HAP-1 (cell line): Measurements from ENCODE around the gene PRAME.
"Not testable (repeated sequence)": the region's sequence is repeated elsewhere in the genome, so short reads cannot be mapped to it uniquely, and the experiment has no call there.

Experiments used
- DNase-seq, 2 experiments: peaks; one replicate each; pipeline ENCODE4 v3.0.0-alpha.2; 2016 to 2020; ENCODE audit warnings: low spot score in 2 of 2
- H3K27me3 ChIP-seq: fragments of 250-450 bp; sonication (Bioruptor Pico); 2 replicates; pipeline ENCODE4 v1.5.1; 2020; ENCODE audit warnings: low read depth, mild to moderate bottlenecking, moderate library complexity
- H3K36me3 ChIP-seq: fragments of 250-450 bp; sonication (Bioruptor Pico); replicated peaks from 2 replicates; pipeline ENCODE4 v1.5.1; 2020; ENCODE audit warnings: mild to moderate bottlenecking
- H3K4me1 ChIP-seq: fragments of 250-450 bp; sonication (Bioruptor Pico); 2 replicates; pipeline ENCODE4 v1.5.1; 2020; ENCODE audit warnings: mild to moderate bottlenecking
- H3K4me3 ChIP-seq: fragments of 250-450 bp; sonication (Bioruptor Pico); 2 replicates; pipeline ENCODE4 v1.5.1; 2020; ENCODE audit warnings: mild to moderate bottlenecking, moderate library complexity
- H3K9me3 ChIP-seq: fragments of 250-450 bp; sonication (Bioruptor Pico); 2 replicates; pipeline ENCODE4 v1.5.1; 2020; ENCODE audit warnings: mild to moderate bottlenecking, moderate library complexity
- in situ Hi-C: fragments of 300-500 bp; cut with MboI; formaldehyde crosslinking; loops from 3 replicates; pipeline ENCODE4 v1.14.3; 2020; ENCODE audit warnings: low sequenced_read_pairs, inconsistent platforms, mixed read lengths

PRAME gene, protein sequence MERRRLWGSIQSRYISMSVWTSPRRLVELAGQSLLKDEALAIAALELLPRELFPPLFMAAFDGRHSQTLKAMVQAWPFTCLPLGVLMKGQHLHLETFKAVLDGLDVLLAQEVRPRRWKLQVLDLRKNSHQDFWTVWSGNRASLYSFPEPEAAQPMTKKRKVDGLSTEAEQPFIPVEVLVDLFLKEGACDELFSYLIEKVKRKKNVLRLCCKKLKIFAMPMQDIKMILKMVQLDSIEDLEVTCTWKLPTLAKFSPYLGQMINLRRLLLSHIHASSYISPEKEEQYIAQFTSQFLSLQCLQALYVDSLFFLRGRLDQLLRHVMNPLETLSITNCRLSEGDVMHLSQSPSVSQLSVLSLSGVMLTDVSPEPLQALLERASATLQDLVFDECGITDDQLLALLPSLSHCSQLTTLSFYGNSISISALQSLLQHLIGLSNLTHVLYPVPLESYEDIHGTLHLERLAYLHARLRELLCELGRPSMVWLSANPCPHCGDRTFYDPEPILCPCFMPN

GRCh38 chr22:22558972-22559603, at the start of gene PRAME:
TSS of gene PRAME (minus strand) at chr22:22559265. CDS start at chr22:22556832, 2,433 bp downstream.
- in situ Hi-C loops, result no loop called here
- peak; percentile 55 to 92 for DNase-seq
- no peaks in the 10 kb centered on the region for H3K4me1 ChIP-seq
- H3K9me3 ChIP-seq, result no peaks in the 10 kb centered on the region
- peak within 1 kb of the TSS; percentile 27 for H3K4me3 ChIP-seq
- no peaks in the 10 kb centered on the region for H3K27me3 ChIP-seq
- H3K36me3 ChIP-seq, result no peaks in the 10 kb centered on the region

GRCh38 chr22:22608022-22608421, 49.0 kb upstream of the PRAME start:
- H3K4me1 ChIP-seq, H3K9me3 ChIP-seq, H3K36me3 ChIP-seq, DNase-seq, H3K4me3 ChIP-seq, in situ Hi-C loops: not testable (repeated sequence)
- peaks cover 11% of the 10 kb centered on the region for H3K27me3 ChIP-seq

GRCh38 chr22:22605074-22605404, 46.0 kb upstream of the PRAME start:
- no peak for DNase-seq
- peaks cover 8% of the 10 kb centered on the region for H3K27me3 ChIP-seq
- in situ Hi-C loops, result no loop called here
- H3K36me3 ChIP-seq, result no peaks in the 10 kb centered on the region
- no peaks in the 10 kb centered on the region for H3K4me1 ChIP-seq
- H3K4me3 ChIP-seq, result no peak overlapping the region
- H3K9me3 ChIP-seq, result no peaks in the 10 kb centered on the region

GRCh38 chr22:22604326-22605073, 45.4 kb upstream of the PRAME start:
- no peaks in the 10 kb centered on the region for H3K9me3 ChIP-seq
- in situ Hi-C loops, result no loop called here
- H3K36me3 ChIP-seq, result no peaks in the 10 kb centered on the region
- peaks cover 8% of the 10 kb centered on the region for H3K27me3 ChIP-seq
- H3K4me1 ChIP-seq, result no peaks in the 10 kb centered on the region
- H3K4me3 ChIP-seq, result no peak overlapping the region
- DNase-seq, result no peak

GRCh38 chr22:22603470-22603947, 44.4 kb upstream of the PRAME start:
- no peaks in the 10 kb centered on the region for H3K9me3 ChIP-seq
- H3K4me1 ChIP-seq, result no peaks in the 10 kb centered on the region
- no peaks in the 10 kb centered on the region for H3K36me3 ChIP-seq
- peaks cover 8% of the 10 kb centered on the region for H3K27me3 ChIP-seq
- no peak for DNase-seq
- in situ Hi-C loops, result no loop called here
- no peak overlapping the region for H3K4me3 ChIP-seq

- Histone ChIP-seq H3K9me3 (no peaks in the 10 kb centered on the region), H3K4me1 (no peaks in the 10 kb centered on the region), H3K4me3 (no peak overlapping the region), H3K36me3 (no peaks in the 10 kb centered on the region), H3K27me3 (no peaks in the 10 kb centered on the region)
- in situ Hi-C loops, result no loop called here
- no peak for DNase-seq
Observed at GRCh38 chr22:22600531-22601261, 41.6 kb upstream of the PRAME start.

DNA sequence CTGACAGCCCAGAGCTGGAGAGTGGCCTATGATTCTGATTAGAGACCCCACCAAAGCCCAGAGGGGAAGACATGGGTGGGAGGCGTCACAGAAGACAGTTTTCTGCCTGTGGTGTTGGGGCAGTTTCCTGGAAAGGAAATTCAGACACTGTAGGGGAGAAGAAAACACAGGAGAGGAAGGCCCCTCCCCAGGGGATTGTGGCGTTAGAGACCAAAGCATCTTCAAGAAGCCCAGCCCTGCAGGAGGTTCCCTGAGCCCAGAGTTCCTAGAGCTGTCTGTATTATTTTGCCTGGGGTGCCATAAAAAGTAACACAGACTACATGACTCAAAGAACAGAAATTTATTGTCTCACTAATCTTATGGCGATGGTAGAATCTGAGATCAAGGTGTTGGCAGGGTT, 40.2 kb upstream of the PRAME start:
- in situ Hi-C loops, result loop anchor here (10.0 to 25.0 kb wide), 2 partner anchors 88 to 286 kb away; partner anchors contain the start of gene IGLL5
- no peak overlapping the region for H3K4me3 ChIP-seq
- no peak for DNase-seq
- no peaks in the 10 kb centered on the region for H3K36me3 ChIP-seq
- H3K27me3 ChIP-seq, result no peaks in the 10 kb centered on the region
- H3K9me3 ChIP-seq, result no peaks in the 10 kb centered on the region
- no peaks in the 10 kb centered on the region for H3K4me1 ChIP-seq

GRCh38 chr22:22598144-22598543, 39.1 kb upstream of the PRAME start:
- in situ Hi-C loops, result loop anchor here (10.0 to 25.0 kb wide), 2 partner anchors 89 to 287 kb away; partner anchors contain the start of gene IGLL5

DNA sequence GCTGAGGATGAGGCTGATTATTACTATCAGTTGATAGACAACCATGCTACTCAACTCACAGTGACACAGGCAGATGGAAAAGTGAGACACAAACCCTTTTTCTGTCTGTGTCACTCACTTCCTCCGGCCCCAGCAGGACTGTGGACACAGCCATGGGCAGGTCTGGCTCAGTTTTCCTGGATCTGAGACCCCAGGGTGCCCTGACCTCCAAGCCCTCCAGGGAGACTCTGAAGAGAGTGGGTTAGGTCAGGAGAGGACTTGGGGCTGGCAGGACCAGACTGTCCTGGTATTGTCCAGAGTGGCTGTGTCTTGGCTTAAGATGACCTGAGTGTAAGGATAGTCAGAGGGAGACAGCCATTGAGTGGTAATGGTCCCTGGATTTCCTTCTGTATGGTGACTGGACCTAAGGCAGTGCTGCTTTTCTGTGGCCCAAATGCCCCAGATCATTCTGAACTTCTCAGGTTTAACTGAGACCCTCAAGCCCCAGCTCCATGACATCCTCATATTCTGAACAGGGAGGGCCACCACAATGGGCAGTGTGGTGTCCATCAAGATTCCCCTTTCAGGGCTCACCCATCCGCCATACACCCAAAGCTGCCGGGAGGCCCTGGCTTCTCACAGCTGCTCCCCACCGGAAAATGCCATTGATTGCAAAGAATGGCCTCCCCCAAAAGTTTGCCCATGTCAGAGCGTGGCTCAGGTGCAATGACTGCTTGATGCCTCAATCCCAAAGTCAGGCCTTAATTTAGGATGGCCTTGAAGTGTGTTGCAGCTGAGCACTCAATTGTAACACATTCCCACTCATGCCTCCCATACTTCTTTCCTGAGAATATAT, 36.2 kb upstream of the PRAME start:
- no peaks in the 10 kb centered on the region for H3K4me1 ChIP-seq
- no peak for DNase-seq
- H3K27me3 ChIP-seq, result peaks cover 6% of the 10 kb centered on the region; the same call in 1 of the 2 replicates
- in situ Hi-C loops, result loop anchor here (10.0 to 25.0 kb wide), 2 partner anchors 92 to 290 kb away; partner anchors contain the start of gene IGLL5
- H3K9me3 ChIP-seq, result no peaks in the 10 kb centered on the region
- no peaks in the 10 kb centered on the region for H3K36me3 ChIP-seq
- no peak overlapping the region for H3K4me3 ChIP-seq

More at GRCh38 chr22:22598144-22598543, 39.1 kb upstream of the PRAME start:
- DNase-seq, result no peak
- Histone ChIP-seq H3K36me3 (no peaks in the 10 kb centered on the region), H3K27me3 (no peaks in the 10 kb centered on the region), H3K9me3 (no peaks in the 10 kb centered on the region), H3K4me3 (no peak overlapping the region), H3K4me1 (no peaks in the 10 kb centered on the region)

- H3K36me3 ChIP-seq, result no peaks in the 10 kb centered on the region
- peak; percentile 47 to 63 for DNase-seq
- H3K27me3 ChIP-seq, result peaks cover 6% of the 10 kb centered on the region; the same call in 1 of the 2 replicates
- in situ Hi-C loops, result loop anchor here (10.0 to 25.0 kb wide), 2 partner anchors 93 to 291 kb away; partner anchors contain the start of gene IGLL5
- H3K4me1 ChIP-seq, result no peaks in the 10 kb centered on the region
- no peaks in the 10 kb centered on the region for H3K9me3 ChIP-seq
- no peak overlapping the region for H3K4me3 ChIP-seq
Observed at GRCh38 chr22:22593964-22594656, 35.0 kb upstream of the PRAME start.

DNA sequence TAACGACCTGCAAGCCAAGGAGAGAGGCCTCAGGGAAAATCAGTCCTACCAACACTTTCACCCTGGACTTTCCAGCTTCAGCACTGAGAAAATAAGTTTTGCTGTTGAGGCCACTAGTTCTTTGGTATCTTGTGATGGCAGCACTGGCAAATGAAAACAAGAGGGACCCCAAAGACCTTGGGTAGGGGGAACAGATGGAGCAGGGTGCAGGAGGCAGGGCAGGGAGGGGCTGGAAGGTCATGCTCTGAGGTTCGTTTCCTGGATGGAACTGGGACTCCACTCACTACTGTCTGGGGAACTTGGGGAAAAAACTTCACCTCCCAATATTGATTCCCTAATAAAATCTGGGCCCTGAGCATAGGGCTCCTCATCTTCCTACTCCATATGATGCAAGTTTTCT, 34.2 kb upstream of the PRAME start:
- Histone ChIP-seq H3K27me3 (peaks cover 6% of the 10 kb centered on the region; the same call in 1 of the 2 replicates), H3K36me3 (no peaks in the 10 kb centered on the region), H3K9me3 (no peaks in the 10 kb centered on the region), H3K4me1 (no peaks in the 10 kb centered on the region), H3K4me3 (no peak overlapping the region)
- in situ Hi-C loops, result loop anchor here (10.0 to 25.0 kb wide), 2 partner anchors 94 to 292 kb away; partner anchors contain the start of gene IGLL5
- DNase-seq, result no peak
